Measurements from ENCODE around the gene ESRRB. TPM values are rescaled to one million over a fixed set of nuclear protein-coding genes. Genes with fewer than 3 reads are reported as not detected.

Gene ESRRB
- total and polyA plus RNA-seq, 2 experiments from 2014 or later, result 0.13 TPM; not detected in 1

DNA sequence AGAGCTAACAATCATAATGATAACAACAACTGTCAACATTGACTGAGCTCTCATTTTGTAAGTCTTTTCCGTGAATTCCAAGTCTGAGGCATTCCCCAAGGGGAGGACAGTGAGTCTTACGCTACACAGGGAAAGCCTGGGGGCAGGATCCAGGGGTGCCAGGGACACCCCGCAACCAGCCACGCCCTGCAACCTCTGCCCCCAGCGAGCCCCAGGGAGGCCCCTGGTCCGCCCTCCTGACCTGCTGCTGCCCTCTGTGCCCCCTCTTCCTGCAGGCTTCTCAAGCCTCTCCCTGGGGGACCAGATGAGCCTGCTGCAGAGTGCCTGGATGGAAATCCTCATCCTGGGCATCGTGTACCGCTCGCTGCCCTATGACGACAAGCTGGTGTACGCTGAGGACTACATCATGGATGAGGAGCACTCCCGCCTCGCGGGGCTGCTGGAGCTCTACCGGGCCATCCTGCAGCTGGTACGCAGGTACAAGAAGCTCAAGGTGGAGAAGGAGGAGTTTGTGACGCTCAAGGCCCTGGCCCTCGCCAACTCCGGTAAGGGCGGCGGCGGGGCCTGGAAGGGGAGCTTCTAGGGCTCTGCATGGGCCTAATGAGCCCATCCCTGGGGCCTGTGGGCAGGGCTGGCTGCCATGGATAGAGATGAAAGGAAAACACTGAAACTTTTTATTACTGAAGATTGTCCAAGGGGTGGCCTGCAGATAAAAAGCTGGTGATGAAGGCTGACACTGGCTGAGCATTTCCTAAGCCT, 115.4 kb downstream of the ESRRB start:
- no peaks in the 10 kb centered on the region for H4K20me1 ChIP-seq (ENCODE audit: insufficient read depth, poor library complexity, severe bottlenecking)
- 94% methylated on average over 22 of the region's 22 CpGs for WGBS (ENCODE audit: low lambda C conversion rate, missing lambda C conversion rate)
- H3K4me3 ChIP-seq, result no peak overlapping the region
- no peak overlapping the region for H3K4me2 ChIP-seq
- no peaks in the 10 kb centered on the region for H3K9me3 ChIP-seq (ENCODE audit: low read depth)
- DNase-seq (ENCODE audit: low spot score), result no peak
- H2AFZ ChIP-seq, result no peak overlapping the region
- peaks cover 4% of the 10 kb centered on the region for H3K4me1 ChIP-seq (ENCODE audit: insufficient read depth)
- no peak overlapping the region for H3K27ac ChIP-seq
- TF ChIP-seq EZH2phosphoT487 (IDR thresholded peaks at IDR 0.05; ENCODE audit: low read depth, severe bottlenecking, unreplicated experiment) (no peak), CTCF (IDR thresholded peaks at IDR 0.05; ENCODE audit: poor library complexity) (no peak), EZH2 (IDR thresholded peaks at IDR 0.05; ENCODE audit: borderline replicate concordance) (no peak)
- no peaks in the 10 kb centered on the region for H3K9me2 ChIP-seq (replicated peaks; ENCODE audit: insufficient read depth)
- H3K27me3 ChIP-seq, result no peaks in the 10 kb centered on the region
- no peaks in the 10 kb centered on the region for H3K79me2 ChIP-seq
- H3K36me3 ChIP-seq (replicated peaks; ENCODE audit: insufficient read depth, low read depth), result no peaks in the 10 kb centered on the region

DNA sequence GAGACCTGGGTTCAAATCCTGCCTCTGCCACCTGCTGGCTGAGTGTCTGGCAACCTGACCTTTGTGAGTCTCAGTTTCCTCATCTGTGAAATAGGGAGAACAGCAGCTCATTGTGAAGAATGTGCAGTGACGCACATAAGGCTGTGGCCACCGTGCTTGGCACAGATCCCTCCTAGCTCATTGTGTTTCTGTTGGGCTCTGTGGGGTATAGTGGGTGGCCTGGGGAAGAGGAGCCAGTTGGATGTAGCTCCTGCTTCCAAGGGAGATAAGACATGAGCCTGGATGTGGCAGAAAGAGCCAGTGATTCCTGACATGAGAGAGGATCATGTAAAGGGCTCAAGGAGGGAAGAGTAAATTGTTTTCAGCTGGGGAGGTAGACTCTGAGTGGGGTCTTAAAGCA, 120.0 kb downstream of the ESRRB start:
- H3K4me1 ChIP-seq (ENCODE audit: insufficient read depth), result no peaks in the 10 kb centered on the region
- H3K79me2 ChIP-seq, result no peaks in the 10 kb centered on the region
- no peaks in the 10 kb centered on the region for H3K9me2 ChIP-seq (replicated peaks; ENCODE audit: insufficient read depth)
- H3K27ac ChIP-seq, result no peak overlapping the region
- H3K4me3 ChIP-seq, result no peak overlapping the region
- DNase-seq (ENCODE audit: low spot score), result no peak
- H3K4me2 ChIP-seq, result no peak overlapping the region
- no peaks in the 10 kb centered on the region for H3K27me3 ChIP-seq
- no peak for TF ChIP-seq CTCF (IDR thresholded peaks at IDR 0.05; ENCODE audit: poor library complexity)
- TF ChIP-seq EZH2phosphoT487 (IDR thresholded peaks at IDR 0.05; ENCODE audit: low read depth, severe bottlenecking, unreplicated experiment), result no peak
- TF ChIP-seq EZH2 (IDR thresholded peaks at IDR 0.05; ENCODE audit: borderline replicate concordance), result no peak
- no peaks in the 10 kb centered on the region for H4K20me1 ChIP-seq (ENCODE audit: insufficient read depth, poor library complexity, severe bottlenecking)
- H3K9me3 ChIP-seq (ENCODE audit: low read depth), result no peaks in the 10 kb centered on the region
- no peak overlapping the region for H2AFZ ChIP-seq
- no peaks in the 10 kb centered on the region for H3K36me3 ChIP-seq (replicated peaks; ENCODE audit: insufficient read depth, low read depth)
- WGBS (ENCODE audit: low lambda C conversion rate, missing lambda C conversion rate), result 90% methylated on average over 2 of the region's 2 CpGs

GRCh38 chr14:76496595-76496994, 120.7 kb downstream of the ESRRB start:
- H3K36me3 ChIP-seq (replicated peaks; ENCODE audit: insufficient read depth, low read depth), result no peaks in the 10 kb centered on the region
- TF ChIP-seq EZH2 (IDR thresholded peaks at IDR 0.05; ENCODE audit: borderline replicate concordance), result no peak
- no peak for TF ChIP-seq CTCF (IDR thresholded peaks at IDR 0.05; ENCODE audit: poor library complexity)
- TF ChIP-seq EZH2phosphoT487 (IDR thresholded peaks at IDR 0.05; ENCODE audit: low read depth, severe bottlenecking, unreplicated experiment), result no peak
- DNase-seq (ENCODE audit: low spot score), result no peak
- no peaks in the 10 kb centered on the region for H3K79me2 ChIP-seq
- no peaks in the 10 kb centered on the region for H3K27me3 ChIP-seq
- no peaks in the 10 kb centered on the region for H3K4me1 ChIP-seq (ENCODE audit: insufficient read depth)
- 74% methylated on average over 6 of the region's 6 CpGs for WGBS (ENCODE audit: low lambda C conversion rate, missing lambda C conversion rate)
- H3K9me2 ChIP-seq (replicated peaks; ENCODE audit: insufficient read depth), result no peaks in the 10 kb centered on the region
- H4K20me1 ChIP-seq (ENCODE audit: insufficient read depth, poor library complexity, severe bottlenecking), result no peaks in the 10 kb centered on the region
- H3K27ac ChIP-seq, result no peak overlapping the region
- H3K9me3 ChIP-seq (ENCODE audit: low read depth), result no peaks in the 10 kb centered on the region
- H2AFZ ChIP-seq, result no peak overlapping the region
- H3K4me2 ChIP-seq, result no peak overlapping the region
- no peak overlapping the region for H3K4me3 ChIP-seq
